Stimulated activated CD8-positive, alpha-beta memory T cell treated with anti-CD3 and anti-CD28 coated beads, Interleukin-2, amount 100 ng/mL, for 1 hour (primary cell): ENCODE data around the gene ARHGEF10L.

Experiments
- DNase-seq, 2 donors: peaks; one replicate each; pipeline ENCODE4 v3.0.0-alpha.2; 2020; ENCODE audit warnings: low read depth in 2 of 2

The ARHGEF10L gene

GRCh38 chr1:17704176-17704575 lies 164.7 kb downstream of the ARHGEF10L start:
- no peak for DNase-seq

- DNase-seq = no peak
Observed at GRCh38 chr1:17706445-17706844, 166.9 kb downstream of the ARHGEF10L start.

- no peak for DNase-seq
Observed at GRCh38 chr1:17709981-17710380, 170.5 kb downstream of the ARHGEF10L start.

- no peak for DNase-seq
Observed at GRCh38 chr1:17710889-17711576, 171.5 kb downstream of the ARHGEF10L start.

GRCh38 chr1:17711577-17711910 lies 172.0 kb downstream of the ARHGEF10L start:
- no peak for DNase-seq

- no peak for DNase-seq
Observed at GRCh38 chr1:17711941-17712340, 172.4 kb downstream of the ARHGEF10L start.

- no peak for DNase-seq
Observed at GRCh38 chr1:17713993-17714392, 174.5 kb downstream of the ARHGEF10L start.

- no peak for DNase-seq
Observed at GRCh38 chr1:17717594-17718535, 178.4 kb downstream of the ARHGEF10L start.

GRCh38 chr1:17719874-17720273 lies 180.4 kb downstream of the ARHGEF10L start:
- no peak for DNase-seq

- DNase-seq = no peak
Observed at GRCh38 chr1:17721444-17721843, 181.9 kb downstream of the ARHGEF10L start.

GRCh38 chr1:17723684-17724083 lies 184.2 kb downstream of the ARHGEF10L start:
- no peak for DNase-seq

GRCh38 chr1:17724150-17724549 lies 184.7 kb downstream of the ARHGEF10L start:
- no peak for DNase-seq

GRCh38 chr1:17725084-17725719 lies 185.7 kb downstream of the ARHGEF10L start:
- no peak for DNase-seq

GRCh38 chr1:17725811-17726582 lies 186.5 kb downstream of the ARHGEF10L start:
- no peak for DNase-seq

- no peak for DNase-seq
Observed at GRCh38 chr1:17728123-17728712, 188.7 kb downstream of the ARHGEF10L start.

GRCh38 chr1:17729248-17729647 lies 189.8 kb downstream of the ARHGEF10L start:
- DNase-seq = no peak

GRCh38 chr1:17729909-17730308 lies 190.4 kb downstream of the ARHGEF10L start:
- no peak for DNase-seq

GRCh38 chr1:17731460-17731859 lies 192.0 kb downstream of the ARHGEF10L start:
- DNase-seq = no peak

- DNase-seq = no peak
Observed at GRCh38 chr1:17732475-17732874, 193.0 kb downstream of the ARHGEF10L start.

GRCh38 chr1:17733661-17734060 lies 194.2 kb downstream of the ARHGEF10L start:
- DNase-seq = no peak

- no peak for DNase-seq
Observed at GRCh38 chr1:17734609-17735008, 195.1 kb downstream of the ARHGEF10L start.
